ENCODE results near the gene AK8. TPM values are rescaled to one million over a fixed set of nuclear protein-coding genes. Genes with fewer than 3 reads are reported as not detected.

AK8 gene
- total and polyA plus RNA-seq, 3 donors from 2014 or later, result 15.0 to 54.8 (median 15.1) TPM

DNA sequence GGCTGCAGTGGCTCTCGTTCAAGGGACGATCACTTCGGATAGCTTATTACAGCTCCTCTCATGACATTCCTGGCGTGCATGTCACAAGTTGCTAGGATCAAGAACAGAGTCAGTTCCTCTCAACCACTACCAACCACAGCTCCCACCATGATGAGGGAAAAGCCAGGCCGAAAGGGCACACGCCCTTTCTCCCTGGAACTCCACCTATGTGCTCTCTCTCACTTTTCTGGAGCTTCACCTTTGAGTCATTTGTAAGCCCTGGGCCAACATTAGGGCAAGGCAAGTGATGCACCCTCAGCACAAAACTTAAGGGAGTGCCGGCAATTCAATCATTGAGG is 2.2 kb upstream of the AK8 start:
- no peaks in the 10 kb centered on the region for H3K27me3 ChIP-seq
- no peak overlapping the region for H3K4me3 ChIP-seq
- no peaks in the 10 kb centered on the region for H3K9me3 ChIP-seq
- H3K4me1 ChIP-seq, result peaks cover 3% of the 10 kb centered on the region
- intact Hi-C loops (cut with DNase I; ENCODE audit: low total_unique reads), result no loop called here
- H3K27ac ChIP-seq, result no peak overlapping the region
- no peak for TF ChIP-seq POLR2A (IDR thresholded peaks at IDR 0.05)
- TF ChIP-seq, protein P1, sequence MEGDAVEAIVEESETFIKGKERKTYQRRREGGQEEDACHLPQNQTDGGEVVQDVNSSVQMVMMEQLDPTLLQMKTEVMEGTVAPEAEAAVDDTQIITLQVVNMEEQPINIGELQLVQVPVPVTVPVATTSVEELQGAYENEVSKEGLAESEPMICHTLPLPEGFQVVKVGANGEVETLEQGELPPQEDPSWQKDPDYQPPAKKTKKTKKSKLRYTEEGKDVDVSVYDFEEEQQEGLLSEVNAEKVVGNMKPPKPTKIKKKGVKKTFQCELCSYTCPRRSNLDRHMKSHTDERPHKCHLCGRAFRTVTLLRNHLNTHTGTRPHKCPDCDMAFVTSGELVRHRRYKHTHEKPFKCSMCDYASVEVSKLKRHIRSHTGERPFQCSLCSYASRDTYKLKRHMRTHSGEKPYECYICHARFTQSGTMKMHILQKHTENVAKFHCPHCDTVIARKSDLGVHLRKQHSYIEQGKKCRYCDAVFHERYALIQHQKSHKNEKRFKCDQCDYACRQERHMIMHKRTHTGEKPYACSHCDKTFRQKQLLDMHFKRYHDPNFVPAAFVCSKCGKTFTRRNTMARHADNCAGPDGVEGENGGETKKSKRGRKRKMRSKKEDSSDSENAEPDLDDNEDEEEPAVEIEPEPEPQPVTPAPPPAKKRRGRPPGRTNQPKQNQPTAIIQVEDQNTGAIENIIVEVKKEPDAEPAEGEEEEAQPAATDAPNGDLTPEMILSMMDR (IDR thresholded peaks at IDR 0.05), result no peak
- WGBS, 2 donors, result 71 to 77% methylated on average over 7 of the region's 7 CpGs
- DNase-seq, result no peak
- H3K36me3 ChIP-seq (ENCODE audit: low read depth, missing control alignments), result no peaks in the 10 kb centered on the region

DNA sequence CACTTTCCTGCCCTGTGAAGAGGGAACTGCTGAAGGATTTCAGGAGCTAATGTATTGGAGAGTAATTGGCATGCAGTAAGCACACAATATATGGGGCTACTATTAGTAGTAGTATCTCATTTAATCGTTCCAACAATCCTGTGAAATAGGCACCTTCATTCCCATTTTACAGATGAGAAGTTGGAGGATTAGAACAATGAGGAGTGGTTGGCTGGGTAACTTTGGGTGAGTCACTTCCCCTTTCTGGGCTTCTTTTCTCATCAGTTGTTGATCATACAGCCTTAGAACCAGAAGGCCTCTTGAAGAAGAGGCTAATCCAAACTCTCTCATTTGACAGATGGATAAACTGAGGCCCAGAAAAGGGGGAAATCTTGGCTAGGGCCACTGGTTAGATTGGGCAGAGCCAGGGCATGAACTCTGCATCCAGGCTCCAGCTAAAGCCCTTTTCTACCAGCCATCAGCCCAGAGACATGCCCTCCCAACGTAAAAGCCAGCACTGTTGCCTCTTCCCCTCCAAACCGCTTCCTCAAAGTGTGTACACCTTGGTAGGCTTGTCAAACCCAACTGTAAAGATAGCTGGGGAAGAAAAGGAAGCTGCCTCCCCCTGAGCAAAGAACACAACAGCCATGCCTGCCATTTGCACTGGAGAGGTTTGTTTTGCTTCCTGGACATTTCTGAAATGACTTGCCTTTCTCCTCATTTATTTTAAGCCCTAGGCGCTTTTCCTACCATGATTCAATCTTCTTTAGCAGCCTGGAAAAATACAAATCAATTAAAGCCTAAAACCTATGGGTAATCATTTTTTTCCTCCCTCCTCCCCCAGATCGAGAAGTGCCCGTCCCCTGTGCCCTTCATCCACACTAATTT is 1.6 kb upstream of the AK8 start:
- H3K27me3 ChIP-seq, result no peaks in the 10 kb centered on the region
- intact Hi-C loops (cut with DNase I; ENCODE audit: low total_unique reads), result no loop called here

DNA sequence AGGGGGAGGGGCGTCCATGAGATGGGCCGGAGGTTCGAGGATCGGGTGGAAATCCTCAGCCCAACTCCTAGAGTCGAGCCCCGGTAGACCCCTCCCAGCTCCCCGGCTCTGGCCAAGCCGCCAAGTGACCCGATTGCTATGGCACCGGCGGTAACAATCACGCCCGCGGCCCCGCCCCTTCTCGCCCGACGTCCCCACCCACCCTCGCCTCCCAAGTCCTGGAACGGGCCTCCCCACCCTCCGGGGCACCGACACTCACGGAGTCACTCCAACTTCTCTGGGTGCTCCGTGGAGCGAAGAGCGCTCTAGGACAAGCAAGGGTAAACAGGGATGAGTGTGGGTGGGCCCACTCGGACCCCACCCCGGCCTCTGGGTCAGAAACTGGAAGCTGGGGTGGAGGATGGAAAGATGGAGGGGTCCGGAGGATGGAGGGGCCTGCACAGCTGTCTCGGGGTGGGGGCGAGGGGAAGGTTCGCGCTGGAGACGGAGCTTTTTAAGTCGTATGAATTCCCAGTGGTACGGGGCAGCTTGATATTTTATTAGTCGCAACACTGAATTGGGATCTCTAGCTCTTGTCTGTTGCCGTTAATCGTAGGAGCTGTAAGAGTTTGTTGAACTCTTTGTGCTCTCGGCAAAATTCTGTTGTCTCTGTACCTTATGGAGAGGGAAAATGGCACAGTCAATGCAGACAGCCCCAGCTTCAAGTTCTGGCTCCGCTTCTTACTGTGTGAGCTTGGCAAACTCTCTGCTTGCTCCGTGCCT is 792 bp upstream of the AK8 start, which contains the start of gene SPACA9:
TSS of gene SPACA9 (plus strand) at position 204 of the 762 bp plus-strand sequence. CDS start 5,050 bp downstream, outside the sequence.
- intact Hi-C loops (cut with DNase I; ENCODE audit: low total_unique reads), result no loop called here
- peaks cover 3% of the 10 kb centered on the region for H3K4me1 ChIP-seq
- H3K4me3 ChIP-seq, result peak within 1 kb of the TSS; percentile 91
- no peaks in the 10 kb centered on the region for H3K9me3 ChIP-seq
- no peaks in the 10 kb centered on the region for H3K36me3 ChIP-seq (ENCODE audit: low read depth, missing control alignments)
- WGBS, 2 donors, result 5 to 9% methylated on average over 34 to 42 of the region's 42 CpGs
- DNase-seq, result peak; percentile 76
- TF ChIP-seq POLR2A (IDR thresholded peaks at IDR 0.05), result no peak
- TF ChIP-seq, protein P1 (IDR thresholded peaks at IDR 0.05), result no peak
- H3K27ac ChIP-seq, result peak within 1 kb of the TSS; percentile 49 to 84
- no peaks in the 10 kb centered on the region for H3K27me3 ChIP-seq

More for the DNA sequence above, 1.6 kb upstream of the AK8 start:
- H3K27ac ChIP-seq, result peak overlapping the region in 1 of 2 donors; percentile 84
- no peaks in the 10 kb centered on the region for H3K36me3 ChIP-seq (ENCODE audit: low read depth, missing control alignments)
- H3K9me3 ChIP-seq, result no peaks in the 10 kb centered on the region
- no peak for TF ChIP-seq POLR2A (IDR thresholded peaks at IDR 0.05)
- TF ChIP-seq, protein P1 (IDR thresholded peaks at IDR 0.05), result no peak
- WGBS, 2 donors, result 69 to 70% methylated on average over 6 of the region's 6 CpGs
- peak overlapping the region; percentile 91 for H3K4me3 ChIP-seq
- H3K4me1 ChIP-seq, result peaks cover 3% of the 10 kb centered on the region
- no peak for DNase-seq

DNA sequence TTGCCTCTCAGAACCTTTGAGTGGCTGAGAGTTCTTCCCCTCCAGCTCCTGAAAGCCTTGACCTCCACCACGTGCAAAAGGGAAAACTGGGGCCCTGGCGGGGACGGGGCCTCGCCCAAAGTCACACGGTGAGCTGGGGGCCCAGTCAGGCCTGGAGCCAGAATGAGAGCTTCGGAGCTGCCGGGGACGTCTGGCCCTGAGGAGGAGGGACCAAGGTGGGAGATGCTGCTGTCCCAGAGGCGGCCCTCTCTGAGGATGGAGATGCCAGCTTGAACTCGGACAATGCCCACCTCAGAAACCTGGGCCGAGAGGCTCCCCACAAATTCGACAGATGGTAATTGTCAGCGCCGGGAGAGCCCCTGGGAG is 643 bp downstream of the AK8 start:
- peak overlapping the region in 1 of 2 donors; percentile 84 for H3K27ac ChIP-seq
- H3K36me3 ChIP-seq (ENCODE audit: low read depth, missing control alignments), result no peaks in the 10 kb centered on the region
- no peaks in the 10 kb centered on the region for H3K27me3 ChIP-seq
- H3K4me3 ChIP-seq, result peak overlapping the region; percentile 91
- WGBS, 2 donors, result 20 to 24% methylated on average over 10 to 14 of the region's 14 CpGs
- intact Hi-C loops (cut with DNase I; ENCODE audit: low total_unique reads), result no loop called here
- no peaks in the 10 kb centered on the region for H3K9me3 ChIP-seq
- no peak for DNase-seq
- peaks cover 3% of the 10 kb centered on the region for H3K4me1 ChIP-seq
- TF ChIP-seq, protein P1 (IDR thresholded peaks at IDR 0.05), result no peak
- no peak for TF ChIP-seq POLR2A (IDR thresholded peaks at IDR 0.05)
